SK-N-MC (cell line): Measurements from ENCODE around the gene LRMDA.

Source experiments
- EZH2 ChIP-seq: fragments of 200-600 bp; sonication (generic); IDR thresholded peaks from one replicate; pipeline ENCODE4 v1.6.1; 2017; ENCODE audit warnings: antibody characterized with exemption
- POLR2AphosphoS5 ChIP-seq: IDR thresholded peaks from 2 replicates; pipeline ENCODE4 v1.6.1; 2012; ENCODE audit warnings: mild to moderate bottlenecking, low read depth, low read length, borderline replicate concordance

DNA sequence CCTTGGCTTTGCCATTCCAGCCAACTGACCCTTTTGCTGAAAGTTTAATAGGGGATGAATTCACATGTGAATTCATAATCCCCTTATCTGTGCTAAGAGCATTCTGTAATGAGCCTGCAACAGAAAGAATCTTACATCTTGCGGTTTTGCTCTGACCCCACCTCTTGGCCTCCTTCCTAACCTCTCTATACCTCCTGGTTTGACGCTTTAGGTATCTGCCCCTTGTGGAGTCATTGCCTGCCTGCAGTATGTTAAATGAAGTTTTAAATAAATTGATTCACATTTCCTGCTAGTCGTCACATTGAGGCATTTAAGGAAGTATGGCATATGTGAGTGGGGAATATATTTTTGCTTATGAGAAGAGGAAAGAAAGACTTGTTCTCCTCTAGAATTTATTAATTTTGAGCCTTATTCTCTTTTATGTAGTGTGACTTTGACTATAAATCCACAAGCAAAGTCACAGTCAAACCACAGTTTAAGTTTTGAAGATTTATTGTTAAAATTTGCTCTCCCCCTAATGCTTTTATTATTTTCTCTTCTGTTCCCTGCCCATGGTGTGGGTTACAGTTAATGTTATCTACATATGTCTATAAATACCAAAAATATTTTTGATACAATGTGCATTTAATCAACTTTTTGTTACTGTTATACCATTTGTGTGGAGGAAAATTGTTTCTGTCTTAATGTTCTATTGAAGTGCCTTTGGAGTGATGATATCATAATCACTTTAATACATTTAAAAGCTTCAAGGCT lies 60.9 kb downstream of the LRMDA start:
- TF ChIP-seq POLR2AphosphoS5 (no peak), EZH2 (no peak)
